GM18507 (cell line): ENCODE measurements around the gene SYPL1.

Experiments
- DNase-seq: peaks from one replicate; pipeline ENCODE4 v3.0.0; 2011; ENCODE audit warnings: low read depth; ENCODE audit not compliant: insufficient read length; ENCODE audit errors: extremely low spot score
- FAIRE-seq: peaks from 2 replicates; lab custom pipeline; 2011; peaks lifted over from hg19 to GRCh38; lab: Jason Lieb, UNC

Gene SYPL1

GRCh38 chr7:106124186-106124585 lies 12.1 kb upstream of the SYPL1 start:
- DNase-seq: no peak
- FAIRE-seq: no peak

DNA sequence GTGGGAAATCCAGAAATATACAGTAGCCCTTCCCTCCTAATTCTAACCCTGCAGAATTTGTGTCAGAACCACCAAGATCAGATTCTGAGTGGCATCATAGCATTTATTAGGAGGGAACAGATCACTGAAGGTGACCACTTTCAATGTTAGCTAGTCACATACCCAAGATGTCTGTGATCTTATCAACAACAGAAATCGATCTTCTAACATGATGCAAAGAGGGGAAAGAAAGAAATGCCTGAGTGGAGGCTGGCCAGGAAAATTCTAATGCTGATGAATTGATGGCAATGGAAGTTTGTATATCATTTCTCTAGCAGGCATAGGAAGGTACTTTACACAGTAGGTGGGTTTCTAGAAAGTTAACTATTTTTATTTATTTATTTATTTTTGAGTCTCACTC lies 10.6 kb upstream of the SYPL1 start:
- no peak for FAIRE-seq
- DNase-seq: no peak

- FAIRE-seq: no peak
- DNase-seq: no peak
These were observed 9.2 kb upstream of the SYPL1 start for GRCh38 chr7:106121189-106121810.

DNA sequence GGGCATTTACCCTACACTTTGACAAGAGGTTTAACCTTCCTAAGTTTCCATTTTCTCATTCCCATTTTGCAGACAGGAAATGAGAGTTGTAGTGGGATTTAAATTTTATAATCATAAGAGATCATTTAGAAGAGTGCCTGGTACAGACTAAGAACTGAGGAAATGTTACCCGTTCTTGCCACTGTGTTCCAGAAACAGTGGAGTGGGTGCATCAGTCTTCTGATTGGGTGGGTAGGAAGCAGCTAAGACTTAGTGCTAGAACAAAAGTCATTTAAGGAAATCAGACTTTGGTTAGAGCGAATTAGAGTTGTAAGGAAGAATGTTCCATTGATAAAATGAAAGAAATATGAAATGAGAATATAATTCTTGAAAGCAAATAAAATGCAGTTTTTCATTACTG lies 8.4 kb upstream of the SYPL1 start:
- FAIRE-seq (no peak), DNase-seq (no peak)

GRCh38 chr7:106119719-106120118 lies 7.6 kb upstream of the SYPL1 start:
- FAIRE-seq (no peak), DNase-seq (no peak)

GRCh38 chr7:106117786-106118544 lies 5.9 kb upstream of the SYPL1 start:
- FAIRE-seq: no peak
- DNase-seq: no peak

GRCh38 chr7:106116161-106116704 lies 4.1 kb upstream of the SYPL1 start:
- DNase-seq (no peak), FAIRE-seq (peak; percentile 33)

- FAIRE-seq (no peak), DNase-seq (no peak)
These were observed 2.7 kb upstream of the SYPL1 start for GRCh38 chr7:106114716-106115383.

GRCh38 chr7:106112972-106113421 lies 885 bp upstream of the SYPL1 start:
- FAIRE-seq: peak; percentile 12
- no peak for DNase-seq

DNA sequence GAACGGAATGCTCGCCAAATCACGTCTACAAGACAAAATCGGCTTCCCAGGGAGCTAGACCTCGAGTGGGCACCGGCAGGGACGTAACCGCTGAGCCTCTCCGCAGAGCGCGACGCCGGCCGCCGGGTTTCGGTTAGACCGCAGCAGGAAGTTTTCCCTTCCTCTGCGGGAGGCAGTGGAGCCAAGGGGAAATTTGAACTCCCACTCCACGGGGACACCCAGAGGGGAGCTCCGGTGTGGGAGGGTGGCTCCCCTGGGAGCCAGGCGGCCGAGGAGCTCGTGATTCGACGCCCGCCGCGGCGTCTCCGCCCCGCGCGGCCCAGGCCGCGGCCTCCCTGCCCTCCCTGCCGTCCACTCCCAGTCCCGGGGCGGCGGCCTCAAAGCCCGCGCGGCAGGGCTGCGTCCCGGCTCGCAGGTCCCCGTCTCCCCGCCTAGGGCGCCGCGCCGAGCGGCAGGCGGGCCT lies 426 bp downstream of the SYPL1 start:
- peak; percentile 74 for FAIRE-seq
- no peak for DNase-seq

- DNase-seq (no peak), FAIRE-seq (no peak)
These were observed 1.0 kb downstream of the SYPL1 start for GRCh38 chr7:106110885-106111654.

- DNase-seq: no peak
- FAIRE-seq: peak; percentile 54
These were observed 1.9 kb downstream of the SYPL1 start for GRCh38 chr7:106110238-106110560.

DNA sequence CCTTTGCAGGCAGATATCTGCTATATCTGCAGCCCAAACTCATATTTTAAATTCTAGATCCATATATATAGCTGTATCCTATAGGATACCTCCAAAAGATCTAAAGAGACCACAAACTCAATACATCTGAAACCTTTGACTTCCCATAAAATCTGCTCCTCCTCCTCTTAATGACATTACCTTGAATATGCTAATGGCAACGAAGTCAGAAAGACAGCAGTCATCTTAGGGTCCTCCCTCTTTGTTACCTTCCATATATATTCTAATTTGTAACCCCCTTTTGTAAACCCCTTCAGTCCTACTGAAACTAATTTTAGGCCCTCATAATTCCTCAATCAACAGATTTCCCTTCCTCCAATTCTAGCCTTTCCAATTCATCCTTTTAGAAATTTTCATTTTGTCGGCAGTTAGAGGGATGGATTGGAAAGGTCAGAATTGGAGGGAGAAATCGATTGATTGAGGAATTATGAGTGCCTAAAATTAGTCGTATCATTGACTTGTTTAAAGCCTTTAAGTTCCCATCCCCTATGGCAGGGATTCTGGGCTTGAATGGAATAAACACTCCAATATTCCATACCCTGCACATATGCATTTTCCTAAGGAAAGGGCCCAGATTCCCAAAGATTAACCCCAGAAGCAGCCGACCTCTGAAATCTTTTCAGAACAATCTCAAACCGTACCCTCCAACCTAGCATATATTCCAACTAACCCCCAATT lies 2.4 kb downstream of the SYPL1 start:
- FAIRE-seq: no peak
- no peak for DNase-seq

GRCh38 chr7:106108991-106109390 lies 3.1 kb downstream of the SYPL1 start:
- FAIRE-seq: peak; percentile 42
- no peak for DNase-seq

GRCh38 chr7:106104721-106105260 lies 7.3 kb downstream of the SYPL1 start:
- no peak for FAIRE-seq
- no peak for DNase-seq

DNA sequence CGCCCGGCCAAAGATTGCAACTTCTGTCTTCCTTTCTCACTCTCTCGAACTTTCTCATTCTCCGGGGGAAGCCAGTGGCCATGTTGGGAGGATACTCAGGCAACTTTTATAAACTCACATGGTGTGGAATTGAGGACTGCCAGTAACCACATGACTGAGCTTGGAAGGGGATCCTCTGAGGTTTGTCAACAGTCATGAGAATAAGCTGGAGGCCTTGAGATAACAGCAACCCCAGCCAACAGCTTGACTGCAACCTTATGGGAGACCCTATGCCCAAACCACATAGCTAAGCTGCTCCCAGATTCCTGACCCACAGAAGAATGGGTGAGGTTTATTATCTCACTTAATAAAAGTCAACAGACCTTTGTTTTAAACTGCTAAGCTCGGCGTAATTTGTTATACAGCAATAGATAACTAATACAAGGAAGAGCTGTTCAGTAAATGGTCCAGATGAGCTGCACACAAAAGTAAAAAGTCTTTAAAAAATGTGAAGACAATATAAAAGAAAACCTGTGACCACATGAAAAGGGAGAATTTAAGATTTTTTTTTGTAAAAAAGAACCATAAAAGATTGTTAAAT lies 9.6 kb downstream of the SYPL1 start:
- DNase-seq (no peak), FAIRE-seq (no peak)

- FAIRE-seq (no peak), DNase-seq (no peak)
These were observed 10.4 kb downstream of the SYPL1 start for GRCh38 chr7:106101726-106102125.

- no peak for DNase-seq
- FAIRE-seq: peak; percentile 46
These were observed 11.1 kb downstream of the SYPL1 start for GRCh38 chr7:106100863-106101629.
